Measurements from ENCODE around the gene ZBTB5. TPM values are rescaled to one million over a fixed set of nuclear protein-coding genes. Genes with fewer than 3 reads are reported as not detected.

The ZBTB5 gene
- total and polyA plus RNA-seq, 2 of the 8 experiments (the other 6 are each of a cell fraction or from before 2014, with no cell fraction given), result 13.3 to 14.5 TPM

- peak within 1 kb of the TSS; percentile 91; the same call in 1 of the 2 replicates for H3K18ac ChIP-seq (ENCODE audit: extremely low read depth, low read length)
- 0 out of 2 replicates have a peak within 1 kb of the TSS, but pooled peaks have one; percentile 53 for H2BK15ac ChIP-seq (ENCODE audit: low read length)
- peaks cover 7 to 22% (median 10%) of the 10 kb centered on the region in 4 experiments; a peak in 6 of 8 replicates for H3K36me3 ChIP-seq (ENCODE audit: control insufficient read depth in 2 of 4, insufficient read depth in 4 of 4, low read length in 3 of 4)
- H3K9me3 ChIP-seq (ENCODE audit: insufficient read depth in 2 of 2, low read depth in 1 of 2, low read length in 1 of 2), result no peaks in the 10 kb centered on the region
- H3K4me1 ChIP-seq (replicated peaks in 1 of 4; ENCODE audit: control insufficient read depth in 3 of 4, insufficient read depth in 4 of 4, low read length in 3 of 4), result peaks cover 2 to 15% (median 8%) of the 10 kb centered on the region in 4 experiments
- peaks cover 2% of the 10 kb centered on the region; the same call in 1 of the 2 replicates for H3K23me2 ChIP-seq (ENCODE audit: low read depth, low read length)
- H4K8ac ChIP-seq (ENCODE audit: extremely low read depth, insufficient read depth, low read length), result peak within 1 kb of the TSS; percentile 86
- WGBS, 2 experiments (ENCODE audit: extremely low coverage in 1 of 2, insufficient coverage in 1 of 2, insufficient read length in 1 of 2, insufficient replicate concordance in 2 of 2, low coverage in 1 of 2, low lambda C conversion rate in 2 of 2, missing lambda C conversion rate in 1 of 2), result 3% methylated on average over 52 of the region's 56 CpGs; no CpG with 5 or more reads in 1 of the 2 experiments
- H4K20me1 ChIP-seq (replicated peaks in 1 of 2; ENCODE audit: control insufficient read depth in 1 of 2, insufficient read depth in 2 of 2, low read length in 2 of 2), result peaks cover 8% of the 10 kb centered on the region in 2 experiments
- H3K14ac ChIP-seq (ENCODE audit: insufficient read length), result peak within 1 kb of the TSS; percentile 63
- FAIRE-seq, result no peak
- peak within 1 kb of the TSS; percentile 87 for H4K91ac ChIP-seq (replicated peaks; ENCODE audit: insufficient read length, low read length)
- H3K4ac ChIP-seq (replicated peaks; ENCODE audit: insufficient read length, low read depth, low read length), result no peak within 1 kb of the TSS
- no peak within 1 kb of the TSS for H3K23ac ChIP-seq (ENCODE audit: insufficient read length)
- no peak within 1 kb of the TSS; the same call in 1 of the 2 replicates for H2AK5ac ChIP-seq (ENCODE audit: low read depth, low read length)
- H2BK20ac ChIP-seq (ENCODE audit: low read length), result no peak within 1 kb of the TSS
- POLR2A ChIA-PET (ENCODE audit: partially characterized antibody), result interaction anchor here (0.6 to 1.7 kb wide), 8 partner anchors 9 to 43 kb away, joined by 3 to 13 read pairs (median 6); partner anchors contain the start of gene ZBTB5
- no peak within 1 kb of the TSS for H2BK120ac ChIP-seq (replicated peaks; ENCODE audit: low read depth, low read length)
- no peaks in the 10 kb centered on the region for H3K27me3 ChIP-seq (replicated peaks in 1 of 4; ENCODE audit: control insufficient read depth in 3 of 4, extremely low read depth in 1 of 4, insufficient read depth in 3 of 4, low read length in 3 of 4)
- peak within 1 kb of the TSS; percentile 74 for H4K5ac ChIP-seq (ENCODE audit: insufficient read length, low read depth, low read length)
- peak within 1 kb of the TSS; percentile 22 for H2AFZ ChIP-seq (ENCODE audit: low read length)
- CTCF ChIA-PET (ENCODE audit: partially characterized antibody), result interaction anchor here (0.5 to 3.4 kb wide), 6 partner anchors 11 to 843 kb away, joined by 4 to 24 read pairs (median 5); no protein-coding TSS in a partner anchor
- H3K56ac ChIP-seq (replicated peaks; ENCODE audit: insufficient read length, low read depth, low read length), result peak within 1 kb of the TSS; percentile 67
- H3K27ac ChIP-seq (ENCODE audit: low read depth, low read length), result peak within 1 kb of the TSS; percentile 68
- H2BK12ac ChIP-seq (ENCODE audit: low read depth, low read length), result no peak within 1 kb of the TSS
- peaks cover 0 to 18% of the 10 kb centered on the region in 2 experiments; a peak in 2 of 4 replicates for H3K79me2 ChIP-seq (ENCODE audit: control insufficient read depth in 1 of 2, insufficient read depth in 2 of 2, low read length in 2 of 2)
- H3K79me1 ChIP-seq (ENCODE audit: low read depth, low read length), result peaks cover 19% of the 10 kb centered on the region
- peak within 1 kb of the TSS; percentile 72 to 80 for H3K4me2 ChIP-seq (ENCODE audit: insufficient read depth in 1 of 2, low read depth in 2 of 2, low read length in 2 of 2)
- peak within 1 kb of the TSS; percentile 44 to 87 (median 76) for H3K9ac ChIP-seq (replicated peaks in 1 of 4; ENCODE audit: extremely low read depth in 1 of 4, low read depth in 3 of 4, low read length in 3 of 4)
- H3K4me3 ChIP-seq (ENCODE audit: extremely low read depth in 1 of 4, insufficient read depth in 2 of 4, low read depth in 3 of 4, low read length in 4 of 4), result peak within 1 kb of the TSS; percentile 76 to 97 (median 84)
- peak in 1 of 2 experiments; percentile 87 for DNase-seq (ENCODE audit: low read depth in 1 of 2, low spot score in 2 of 2)
- H2BK5ac ChIP-seq (ENCODE audit: low read depth, low read length), result peak within 1 kb of the TSS; percentile 61; the same call in 1 of the 2 replicates
- TF ChIP-seq TBP (IDR thresholded peaks at IDR 0.05; ENCODE audit: low read depth, low read length) (0 out of 2 replicates have a peak, but pooled peaks have one; percentile 44), BRCA1 (IDR thresholded peaks at IDR 0.05; ENCODE audit: low read depth, low read length) (no peak), TAF1 (IDR thresholded peaks at IDR 0.05; ENCODE audit: low read depth, low read length) (peak; percentile 64; the same call in 1 of the 2 replicates), POLR2AphosphoS5 (IDR thresholded peaks at IDR 0.05; ENCODE audit: low read depth, low read length) (peak; percentile 37; the same call in 1 of the 2 replicates), ZNF274 (IDR thresholded peaks at IDR 0.05; ENCODE audit: borderline replicate concordance, extremely low read depth, low read length) (no peak), CREB1 (IDR thresholded peaks at IDR 0.05) (peak; percentile 6; the same call in 1 of the 2 replicates), EZH2 (IDR thresholded peaks at IDR 0.05; ENCODE audit: low read depth, low read length, severe bottlenecking) (no peak), SIN3A (conservative IDR thresholded peaks at IDR 0.05 in 1 of 2, IDR thresholded peaks at IDR 0.05 in 1 of 2; ENCODE audit: low read depth in 1 of 2, low read length in 2 of 2) (0 out of 4 replicates have a peak, but pooled peaks of 1 of the 2 experiments have one; percentile 42), SUZ12 (IDR thresholded peaks at IDR 0.05; ENCODE audit: low read length) (no peak; the same call in 1 of the 2 replicates), TAF7 (optimal IDR thresholded peaks at IDR 0.05; ENCODE audit: borderline replicate concordance, low read depth, low read length) (peak; percentile 7)
Observed at GRCh38 chr9:37422289-37423104, 42.8 kb downstream of the ZBTB5 start, which contains the start of gene GRHPR. TSS of gene GRHPR (plus strand) at chr9:37422696. CDS start at chr9:37422751, 55 bp downstream.

Data from H1 (cell line).